HG03196 (cell line): ENCODE data around the gene BBC3.
"Not testable (repeated sequence)": the region's sequence is repeated elsewhere in the genome, so short reads cannot be mapped to it uniquely, and the experiment has no call there.

ENCODE experiments used
- ATAC-seq: cut with Tn5 transposase; IDR thresholded peaks from one replicate; pipeline ENCODE4 v1.9.1; 2021; ENCODE audit not compliant: unreplicated experiment

Gene BBC3, protein sequence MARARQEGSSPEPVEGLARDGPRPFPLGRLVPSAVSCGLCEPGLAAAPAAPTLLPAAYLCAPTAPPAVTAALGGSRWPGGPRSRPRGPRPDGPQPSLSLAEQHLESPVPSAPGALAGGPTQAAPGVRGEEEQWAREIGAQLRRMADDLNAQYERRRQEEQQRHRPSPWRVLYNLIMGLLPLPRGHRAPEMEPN

GRCh38 chr19:47230921-47231214, at the start of gene BBC3:
BBC3 (minus strand) TSS chr19:47231199; CDS start chr19:47228431, 2,768 bp downstream.
- no peak for ATAC-seq

GRCh38 chr19:47280183-47280797, 49.3 kb upstream of the BBC3 start:
- ATAC-seq, result no peak

GRCh38 chr19:47276513-47276912, 45.5 kb upstream of the BBC3 start:
- not testable (repeated sequence) for ATAC-seq

GRCh38 chr19:47275791-47276461, 44.9 kb upstream of the BBC3 start:
- no peak for ATAC-seq

GRCh38 chr19:47274891-47275761, 44.1 kb upstream of the BBC3 start:
- peak; percentile 24 for ATAC-seq

- ATAC-seq, result peak; percentile 57
Measured at GRCh38 chr19:47274071-47274890, 43.3 kb upstream of the BBC3 start, which contains the start of gene INAFM1. INAFM1 (plus strand) TSS chr19:47274885; CDS start chr19:47274920, 35 bp downstream.

- peak; percentile 55 for ATAC-seq
Measured at GRCh38 chr19:47273313-47274070, 42.5 kb upstream of the BBC3 start.

- no peak for ATAC-seq
Measured at GRCh38 chr19:47272448-47273312, 41.7 kb upstream of the BBC3 start.

- no peak for ATAC-seq
Measured at GRCh38 chr19:47271949-47272348, 41.0 kb upstream of the BBC3 start.

DNA sequence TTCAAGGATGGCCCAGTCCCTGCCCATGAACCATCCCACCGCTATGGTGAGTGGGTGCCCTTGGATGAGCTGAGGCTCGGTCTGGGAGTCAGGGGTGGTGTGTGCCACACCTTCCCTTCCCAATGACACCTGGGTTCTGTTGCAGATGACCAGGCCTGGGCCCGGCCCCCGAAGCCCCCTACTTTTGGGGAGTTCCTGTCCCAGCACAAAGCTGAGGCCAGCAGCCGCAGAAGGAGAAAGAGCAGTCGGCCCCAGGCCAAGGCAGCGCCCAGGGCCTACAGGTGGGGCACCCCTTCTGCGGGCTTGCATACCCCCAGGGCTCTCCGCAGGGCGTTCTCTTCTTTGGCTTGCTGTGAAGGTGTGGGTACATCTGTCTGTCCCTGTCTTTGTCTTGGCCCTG, 39.4 kb upstream of the BBC3 start:
- no peak for ATAC-seq

DNA sequence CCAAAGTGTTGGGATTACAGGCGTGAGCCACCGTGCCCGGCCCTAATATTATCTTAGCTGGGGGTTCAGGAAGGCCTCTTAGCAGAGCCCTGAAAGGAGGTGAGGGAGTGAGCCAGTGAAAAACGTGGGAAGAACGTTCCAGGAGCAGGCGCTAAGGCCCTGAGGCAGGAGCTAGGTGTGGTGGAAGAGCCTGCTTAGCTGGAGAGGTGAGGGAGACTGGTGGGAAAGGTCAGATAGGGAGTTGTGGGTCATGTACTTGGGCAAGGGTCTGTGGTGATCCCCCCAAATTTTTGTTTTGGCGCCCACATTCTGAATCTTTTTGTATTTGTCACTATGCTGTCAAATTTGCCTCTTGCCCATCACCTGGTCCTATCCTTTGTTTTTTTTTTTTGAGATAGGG, 38.6 kb upstream of the BBC3 start:
- ATAC-seq, result no peak

DNA sequence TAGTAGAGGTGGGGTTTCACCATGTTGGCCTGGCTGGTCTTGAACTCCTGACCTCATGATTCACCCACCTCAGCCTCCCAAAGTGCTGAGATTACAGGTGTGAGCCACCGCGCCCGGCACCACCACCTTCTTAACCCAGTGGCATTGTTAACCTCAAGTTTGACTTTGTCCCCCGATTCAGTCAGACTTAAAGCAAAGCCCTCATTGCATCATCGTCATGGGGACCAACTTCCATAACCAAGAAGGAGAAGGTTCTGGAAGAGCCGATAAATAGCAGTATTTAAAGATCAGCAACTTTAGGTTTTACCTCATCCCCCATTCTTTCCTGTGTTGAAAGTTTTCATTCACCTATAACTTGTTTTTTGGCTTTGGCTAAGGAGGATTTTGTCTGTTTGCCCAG, 37.0 kb upstream of the BBC3 start:
- no peak for ATAC-seq

- ATAC-seq, result no peak
Measured at GRCh38 chr19:47267350-47267759, 36.4 kb upstream of the BBC3 start.

DNA sequence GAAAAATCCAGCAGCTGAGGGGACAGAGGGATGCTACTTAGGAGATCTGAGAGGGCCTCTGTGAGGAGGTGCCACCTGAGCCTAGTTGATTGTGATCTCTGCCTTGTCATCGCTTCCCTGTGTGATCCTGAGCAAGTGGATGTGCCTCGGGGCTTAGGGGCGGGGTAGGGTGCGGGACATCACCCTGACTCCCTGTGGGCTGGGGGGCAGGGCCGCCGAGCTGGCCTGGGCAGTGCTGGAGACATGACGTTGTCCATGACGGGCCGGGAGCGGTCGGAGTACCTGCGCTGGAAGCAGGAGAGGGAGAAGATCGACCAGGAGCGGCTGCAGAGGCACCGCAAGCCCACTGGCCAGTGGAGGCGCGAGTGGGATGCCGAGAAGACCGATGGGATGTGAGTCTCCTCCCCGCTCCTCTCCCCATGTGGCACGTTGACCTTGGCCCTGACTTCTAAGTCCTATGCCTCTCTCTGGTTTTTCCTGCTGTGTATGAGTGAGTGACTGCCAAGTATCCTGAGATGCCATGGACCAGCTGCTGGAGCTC, 35.5 kb upstream of the BBC3 start:
- ATAC-seq, result no peak

GRCh38 chr19:47264629-47265028, 33.6 kb upstream of the BBC3 start:
- no peak for ATAC-seq

DNA sequence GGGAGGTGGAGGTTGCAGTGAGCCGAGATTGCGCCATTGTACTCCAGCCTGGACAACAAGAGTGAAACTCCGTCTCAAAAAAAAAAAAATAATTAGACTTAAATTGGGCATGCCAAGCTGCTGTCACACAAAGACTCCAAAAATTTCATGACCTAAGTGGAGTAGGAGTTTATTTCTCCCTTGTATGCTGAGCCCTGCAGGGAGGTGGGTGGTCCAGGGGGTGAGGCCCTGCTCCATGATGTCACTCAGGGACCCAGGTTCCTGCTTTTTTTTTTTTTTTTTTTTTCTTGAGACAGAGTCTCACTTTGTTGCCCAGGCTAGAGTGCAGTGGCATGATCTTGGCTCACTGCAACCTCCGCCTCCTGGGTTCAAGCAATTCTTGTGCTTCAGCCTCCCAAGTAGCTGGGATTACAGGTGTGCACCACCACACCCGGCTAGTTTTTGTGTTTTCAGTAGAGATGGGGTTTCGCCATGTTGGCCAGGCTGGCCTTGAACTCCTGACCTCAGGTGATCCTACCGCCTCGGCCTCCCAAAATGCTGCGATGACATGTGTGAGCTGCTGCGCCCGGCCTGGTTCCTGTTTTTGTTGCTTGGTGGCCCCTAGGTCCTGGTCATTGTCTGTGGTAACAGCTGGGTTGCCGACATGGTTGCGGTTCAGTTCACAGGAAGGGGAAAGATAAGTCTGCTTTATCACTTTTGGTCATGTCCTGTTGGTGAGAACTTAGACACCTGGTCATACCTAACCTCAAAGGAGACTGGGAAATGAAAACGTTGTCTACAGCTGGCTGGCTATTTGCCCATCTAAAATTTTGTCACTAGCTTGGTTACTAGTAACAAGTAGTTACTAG, 31.2 kb upstream of the BBC3 start:
- ATAC-seq, result peak; percentile 50

- ATAC-seq, result no peak
Measured at GRCh38 chr19:47260476-47260875, 29.5 kb upstream of the BBC3 start.
